SW 1271 (cell line): Measurements from ENCODE around the gene RPS4Y2.

Experiments used
- DNase-seq, 2 experiments: peaks; one replicate each; lab custom pipeline; 2025; lab: John Stamatoyannopoulos, UW

Gene RPS4Y2

GRCh38 chrY:20755808-20756207 lies at the start of gene RPS4Y2:
Gene RPS4Y2 (plus strand): TSS chrY:20756108. CDS start chrY:20756164, 56 bp downstream.
- no peak for DNase-seq

DNA sequence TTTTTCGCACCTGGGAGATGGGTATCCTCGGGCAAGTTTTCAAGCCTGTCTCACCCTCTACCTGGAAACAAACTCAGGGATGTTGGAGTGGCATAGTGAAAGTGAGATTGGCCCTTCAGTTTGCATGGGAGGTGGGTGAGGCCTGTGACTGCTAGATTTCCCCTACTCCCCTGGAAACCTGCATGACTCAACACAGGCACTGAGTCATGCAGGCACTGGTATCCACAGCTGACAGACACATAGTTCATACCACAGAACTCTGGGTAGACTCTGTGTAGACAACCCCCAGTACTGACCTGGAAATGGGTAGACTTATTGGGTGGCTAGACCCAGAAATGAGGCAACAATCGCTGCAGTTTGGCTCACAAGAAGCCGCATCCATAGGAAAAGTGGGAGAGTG lies 41.5 kb upstream of the RPS4Y2 start:
- DNase-seq: no peak

DNA sequence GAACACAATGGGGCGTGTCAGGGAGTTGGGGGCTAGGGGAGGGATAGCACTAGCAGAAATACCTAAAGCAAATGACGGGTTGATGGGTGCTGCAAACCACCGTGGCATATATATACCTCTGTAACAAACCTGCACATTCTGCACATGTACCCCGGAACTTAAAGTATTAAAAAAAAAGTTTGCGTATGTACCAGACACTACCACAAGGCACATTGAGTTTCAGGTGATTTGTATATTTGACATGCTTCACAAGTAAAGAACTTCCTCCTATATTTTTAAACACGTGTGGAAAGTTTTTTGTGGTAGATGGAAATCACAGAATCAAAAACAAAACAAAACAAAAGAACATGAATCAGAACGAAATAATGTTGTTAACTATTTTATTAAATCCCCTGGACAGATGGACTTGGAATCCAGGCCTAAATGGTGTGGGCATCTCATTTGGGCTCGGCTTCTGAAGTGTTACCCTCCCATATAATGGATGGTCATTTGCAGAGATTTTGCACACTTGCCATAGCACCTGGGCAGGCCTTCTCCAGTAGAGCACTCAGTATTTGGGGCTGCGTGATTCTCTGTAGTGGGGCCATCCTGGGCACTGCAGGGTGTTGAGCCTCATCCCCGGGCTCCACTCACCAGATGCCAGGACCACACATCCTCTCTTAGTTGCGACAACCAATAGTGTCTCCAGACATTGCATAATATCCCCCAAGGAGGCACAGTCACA lies 29.6 kb upstream of the RPS4Y2 start:
- no peak for DNase-seq

DNA sequence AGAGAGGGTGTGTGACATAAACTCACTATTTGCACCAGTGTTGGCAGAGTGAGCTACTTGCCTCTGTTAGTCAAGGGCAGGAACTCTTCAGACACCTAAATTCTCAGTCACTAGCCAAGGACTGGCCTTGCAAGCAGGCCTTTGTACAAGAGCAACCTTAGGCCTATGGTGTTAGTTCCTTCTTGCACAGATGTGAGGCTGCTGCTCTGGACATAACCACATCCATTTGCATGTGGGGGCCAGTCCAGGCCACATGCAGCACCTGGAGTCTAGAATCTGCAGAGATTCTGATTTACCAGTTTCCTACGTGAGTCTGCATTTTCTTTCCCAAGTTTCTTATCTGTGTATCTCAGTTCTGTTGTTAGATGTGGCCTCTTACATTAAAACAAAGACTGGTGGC lies 20.7 kb upstream of the RPS4Y2 start:
- no peak for DNase-seq

DNA sequence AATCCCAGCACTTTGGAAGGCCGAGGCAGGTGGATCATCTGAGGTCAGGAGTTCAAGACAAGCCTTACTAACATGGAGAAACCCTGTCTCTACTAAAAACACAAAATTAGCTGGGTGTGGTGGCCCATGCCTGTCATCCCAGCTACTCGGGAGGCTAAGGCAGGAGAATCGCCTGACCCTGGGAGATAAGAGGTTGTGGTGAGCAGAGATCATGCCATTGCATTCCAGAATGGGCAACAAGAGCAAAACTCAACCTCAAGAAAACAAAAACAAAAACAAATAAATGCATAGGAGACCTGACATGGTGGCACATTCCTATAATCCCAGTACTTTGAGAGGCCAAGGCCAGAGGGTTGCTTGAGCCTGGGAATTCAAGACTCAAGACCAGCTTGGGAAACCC lies 16.1 kb upstream of the RPS4Y2 start:
- no peak for DNase-seq

- DNase-seq: no peak
These were observed 15.3 kb upstream of the RPS4Y2 start for GRCh38 chrY:20740609-20741008.

- no peak for DNase-seq
These were observed 10.8 kb upstream of the RPS4Y2 start for GRCh38 chrY:20745060-20745459.

- DNase-seq: no peak
These were observed 9.0 kb upstream of the RPS4Y2 start for GRCh38 chrY:20746919-20747318.

DNA sequence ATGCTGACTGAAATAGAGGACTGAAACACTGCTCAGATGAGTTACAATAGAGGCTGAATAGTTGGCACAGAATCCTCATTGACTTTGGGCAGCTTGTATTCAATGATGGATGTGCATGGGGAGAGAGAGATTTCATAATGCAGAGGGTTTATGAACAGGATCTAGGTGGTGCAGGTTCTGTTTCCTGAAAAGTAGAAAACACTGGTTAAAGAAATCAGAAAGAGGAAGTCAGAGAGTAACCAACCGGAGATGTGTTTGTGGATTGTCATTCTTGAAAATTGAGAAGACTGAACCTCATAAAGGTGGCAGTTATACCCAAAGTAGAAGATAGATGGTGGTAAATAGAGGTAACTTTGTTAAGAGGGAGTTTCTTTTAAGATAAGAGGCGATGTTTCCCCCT lies 8.0 kb downstream of the RPS4Y2 start:
- no peak for DNase-seq

- no peak for DNase-seq
These were observed 9.2 kb downstream of the RPS4Y2 start for GRCh38 chrY:20765117-20765516.

- DNase-seq: no peak
These were observed 14.8 kb downstream of the RPS4Y2 start for GRCh38 chrY:20770755-20771154.

DNA sequence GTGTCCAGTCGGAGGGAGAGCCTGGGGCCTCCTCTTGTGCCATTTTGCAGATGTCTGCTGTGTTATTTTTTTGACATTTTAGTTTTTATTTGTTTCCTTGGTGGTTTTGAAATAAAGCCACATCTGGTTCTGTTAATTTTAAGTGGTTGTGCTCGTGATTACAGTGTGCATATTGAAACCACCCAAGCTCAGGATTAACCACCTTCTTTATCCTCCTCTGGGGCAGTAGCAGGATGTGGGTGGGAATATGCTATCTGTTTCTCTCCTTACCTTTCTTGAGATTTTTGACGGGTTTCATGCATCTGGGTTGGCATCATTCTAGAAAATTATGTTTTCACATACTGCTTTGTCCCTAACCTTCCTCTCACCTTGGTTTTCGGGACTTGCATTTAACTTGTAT lies 20.2 kb downstream of the RPS4Y2 start:
- DNase-seq: no peak

DNA sequence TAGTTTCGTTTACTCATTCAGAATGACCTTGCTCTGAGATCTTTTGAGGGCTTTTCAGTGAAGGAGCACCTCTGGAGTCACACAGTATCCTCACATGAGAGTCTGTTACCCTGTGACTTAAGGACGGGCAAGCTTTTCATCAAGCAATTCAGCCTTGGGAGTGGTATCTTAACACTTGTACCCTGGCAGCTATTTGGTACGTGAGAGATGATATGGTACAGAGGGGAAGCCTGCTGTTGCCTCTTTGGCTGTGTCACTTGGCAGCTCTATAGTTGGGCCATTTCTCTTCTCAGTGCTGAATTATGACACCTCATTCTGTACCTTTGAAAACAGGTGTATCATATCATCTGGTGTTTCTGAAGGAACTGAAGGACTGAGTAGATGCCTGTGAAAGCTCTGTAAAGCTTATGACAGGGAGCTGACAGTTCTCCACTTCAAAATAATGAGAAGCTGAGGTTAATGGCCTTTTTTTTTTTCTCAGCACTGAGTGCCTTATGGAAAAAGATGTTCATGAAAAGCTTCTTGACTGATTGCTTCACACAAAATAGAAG lies 24.3 kb downstream of the RPS4Y2 start:
- DNase-seq: no peak

GRCh38 chrY:20780776-20781175 lies 24.9 kb downstream of the RPS4Y2 start:
- DNase-seq: no peak

- DNase-seq: no peak
These were observed 25.5 kb downstream of the RPS4Y2 start for GRCh38 chrY:20781408-20781807.

DNA sequence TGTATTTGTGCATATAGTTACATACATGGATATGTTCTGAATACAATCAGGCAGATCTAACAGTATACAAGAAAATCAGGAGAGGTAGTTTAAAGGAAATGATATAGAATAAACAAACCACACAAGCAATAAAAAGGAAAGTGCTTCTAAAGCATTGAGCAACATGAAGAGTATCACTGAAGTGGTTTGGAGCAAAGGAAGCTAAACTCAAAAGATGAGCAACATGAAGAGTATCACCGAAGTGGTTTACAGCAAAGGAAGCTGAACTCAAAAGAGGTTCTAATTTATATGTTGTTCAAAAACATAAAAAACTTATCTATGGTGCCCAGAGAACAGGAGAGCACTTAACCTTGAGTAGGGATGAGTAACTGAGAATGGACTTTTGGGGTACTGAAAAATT lies 29.1 kb downstream of the RPS4Y2 start:
- DNase-seq: no peak

DNA sequence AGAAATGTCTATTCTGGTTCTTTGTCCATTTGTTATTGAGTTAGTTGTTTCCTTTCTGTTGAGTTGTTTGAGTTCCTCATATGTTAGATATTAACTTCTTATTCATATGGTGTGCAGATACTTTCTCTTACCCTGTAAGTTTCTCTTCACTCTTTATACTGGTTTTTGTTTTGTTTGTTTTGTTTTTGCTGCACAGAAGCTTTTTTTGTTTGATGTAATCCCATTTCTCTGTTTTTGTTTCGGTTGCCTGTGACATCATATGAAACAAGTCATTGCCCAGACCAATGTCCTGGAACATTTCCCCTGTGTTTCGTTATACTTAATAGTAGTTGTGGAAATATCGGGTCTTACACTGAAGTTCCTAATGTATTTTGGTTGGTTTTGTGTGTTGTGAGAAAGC lies 31.2 kb downstream of the RPS4Y2 start:
- DNase-seq: no peak

- DNase-seq: no peak
These were observed 42.6 kb downstream of the RPS4Y2 start for GRCh38 chrY:20798351-20799049.

DNA sequence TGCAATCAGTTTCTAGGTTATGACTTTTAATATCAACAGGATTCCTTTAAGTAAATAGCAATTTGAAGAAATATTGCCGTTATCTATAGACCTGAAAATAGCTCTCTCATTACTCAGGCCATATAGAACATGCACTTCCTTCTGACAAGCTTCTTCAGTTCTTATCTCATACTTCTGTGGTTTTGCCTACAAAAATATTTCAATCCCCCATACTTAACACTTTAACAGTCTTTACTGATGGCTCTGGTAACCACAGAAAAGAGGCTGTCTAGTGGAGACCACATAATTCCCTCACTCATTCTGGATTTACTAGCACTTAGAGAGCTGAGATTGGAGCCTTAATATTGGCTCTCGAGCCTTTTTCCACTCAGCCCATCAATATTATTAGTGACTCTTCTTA lies 46.8 kb downstream of the RPS4Y2 start:
- no peak for DNase-seq

- DNase-seq: no peak
These were observed 50.3 kb downstream of the RPS4Y2 start for GRCh38 chrY:20806243-20806642.

GRCh38 chrY:20813459-20813858 lies 57.6 kb downstream of the RPS4Y2 start:
- no peak for DNase-seq

- DNase-seq: no peak
These were observed 58.9 kb downstream of the RPS4Y2 start for GRCh38 chrY:20814794-20815193.

- no peak for DNase-seq
These were observed 61.2 kb downstream of the RPS4Y2 start for GRCh38 chrY:20817067-20817466.
